Cardiac septum (tissue), 1 donor: Measurements from ENCODE around the gene KLHL18. TPM values are rescaled to one million over a fixed set of nuclear protein-coding genes. Genes with fewer than 3 reads are reported as not detected.
"Not testable (repeated sequence)": the region's sequence is repeated elsewhere in the genome, so short reads cannot be mapped to it uniquely, and the experiment has no call there.

Experiments
- DNase-seq: peaks from one replicate; pipeline ENCODE4 v3.0.0-alpha.2; 2020; ENCODE audit warnings: low spot score
- intact Hi-C: fragments of 100-400 bp; cut with DNase I; formaldehyde crosslinking; loops from one replicate; pipeline ENCODE4 v1.14.0; 2022
- total RNA-seq: library from RNA; stranded (reverse); fragmentation: NEBNext Ultra II Directional; extraction: Animal tissue kit (Norgen Biotek cat#: 25700); gene quantifications from one replicate; pipeline ENCODE4 v1.2.1, GENCODE V29; 2021
- donor health status: DM: no; HTN: no; CAD: no.

KLHL18 gene
- total RNA-seq, 1 donor from 2014 or later = 47.6 TPM

GRCh38 chr3:47267490-47267824 lies 15.3 kb upstream of the KLHL18 start:
- intact Hi-C loops = loop anchor here (2.0 kb wide), 1 partner anchor 15 kb away; the partner anchor contains the start of genes KIF9 and KLHL18

GRCh38 chr3:47270526-47270925 lies 12.2 kb upstream of the KLHL18 start:
- DNase-seq = no peak
- intact Hi-C loops = no loop called here

More at GRCh38 chr3:47267490-47267824, 15.3 kb upstream of the KLHL18 start:
- DNase-seq = no peak

- intact Hi-C loops = no loop called here
- no peak for DNase-seq
Observed at GRCh38 chr3:47273564-47273963, 9.2 kb upstream of the KLHL18 start.

GRCh38 chr3:47274652-47275051 lies 8.1 kb upstream of the KLHL18 start:
- intact Hi-C loops = no loop called here
- DNase-seq = no peak

- DNase-seq = no peak
- intact Hi-C loops = no loop called here
Observed at GRCh38 chr3:47276558-47276957, 6.2 kb upstream of the KLHL18 start.

GRCh38 chr3:47280519-47280918 lies 2.2 kb upstream of the KLHL18 start:
- DNase-seq = peak; percentile 66
- intact Hi-C loops = loop anchor here (5.0 kb wide), 1 partner anchor 102 kb away; the partner anchor contains the start of gene PTPN23

GRCh38 chr3:47283193-47283537 lies 421 bp downstream of the KLHL18 start:
- intact Hi-C loops = loop anchor here (2.0 to 5.0 kb wide), 5 partner anchors 16 to 118 kb away; partner anchors contain the start of genes PTPN23 and SETD2
- DNase-seq = no peak

GRCh38 chr3:47283591-47284364 lies 1.0 kb downstream of the KLHL18 start:
- intact Hi-C loops = loop anchor here (2.0 to 5.0 kb wide), 5 partner anchors 17 to 119 kb away; partner anchors contain the start of genes PTPN23 and SETD2
- DNase-seq = peak; percentile 70

GRCh38 chr3:47288966-47289910 lies 6.5 kb downstream of the KLHL18 start:
- intact Hi-C loops = no loop called here
- DNase-seq = no peak

- no peak for DNase-seq
- intact Hi-C loops = no loop called here
Observed at GRCh38 chr3:47291158-47291753, 8.5 kb downstream of the KLHL18 start.

- intact Hi-C loops, DNase-seq: not testable (repeated sequence)
Observed at GRCh38 chr3:47291754-47292420, 9.1 kb downstream of the KLHL18 start.

- intact Hi-C loops = no loop called here
- DNase-seq = no peak
Observed at GRCh38 chr3:47293822-47294221, 11.1 kb downstream of the KLHL18 start.

GRCh38 chr3:47294392-47294791 lies 11.6 kb downstream of the KLHL18 start:
- intact Hi-C loops = no loop called here

GRCh38 chr3:47295322-47295721 lies 12.6 kb downstream of the KLHL18 start:
- intact Hi-C loops = no loop called here
- DNase-seq = no peak

More at GRCh38 chr3:47294392-47294791, 11.6 kb downstream of the KLHL18 start:
- no peak for DNase-seq

- no peak for DNase-seq
- intact Hi-C loops = no loop called here
Observed at GRCh38 chr3:47295976-47296375, 13.2 kb downstream of the KLHL18 start.

GRCh38 chr3:47296562-47297302 lies 14.0 kb downstream of the KLHL18 start:
- no peak for DNase-seq
- intact Hi-C loops = no loop called here

- intact Hi-C loops = no loop called here
- no peak for DNase-seq
Observed at GRCh38 chr3:47298439-47298838, 15.7 kb downstream of the KLHL18 start.

- no peak for DNase-seq
- intact Hi-C loops = no loop called here
Observed at GRCh38 chr3:47299381-47300318, 16.9 kb downstream of the KLHL18 start.
